Measurements from ENCODE around the gene LEMD3.

DNA sequence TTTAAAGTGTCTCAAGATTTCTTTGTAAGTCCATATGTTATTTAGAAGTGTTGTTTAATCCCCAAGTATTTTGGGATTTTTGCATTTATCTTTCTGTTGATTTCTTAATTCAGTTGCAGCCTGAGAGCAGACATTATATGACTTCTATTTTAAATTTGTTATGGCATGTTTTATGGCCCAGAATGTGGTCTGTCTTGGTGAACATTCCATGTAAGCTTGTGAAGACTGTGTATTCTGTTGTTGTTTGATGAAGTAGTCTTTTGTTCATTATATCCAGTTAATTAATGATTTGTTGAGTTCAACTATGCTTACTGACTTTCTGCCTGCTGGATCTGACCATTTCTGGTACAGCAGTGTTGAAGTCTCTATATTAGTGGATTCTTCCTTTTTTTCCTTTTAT, 34.0 kb downstream of the LEMD3 start:
- TF ChIP-seq EZH2phosphoT487 (IDR thresholded peaks at IDR 0.05; ENCODE audit: borderline replicate concordance, low read length), result no peak
- TF ChIP-seq, protein P1, sequence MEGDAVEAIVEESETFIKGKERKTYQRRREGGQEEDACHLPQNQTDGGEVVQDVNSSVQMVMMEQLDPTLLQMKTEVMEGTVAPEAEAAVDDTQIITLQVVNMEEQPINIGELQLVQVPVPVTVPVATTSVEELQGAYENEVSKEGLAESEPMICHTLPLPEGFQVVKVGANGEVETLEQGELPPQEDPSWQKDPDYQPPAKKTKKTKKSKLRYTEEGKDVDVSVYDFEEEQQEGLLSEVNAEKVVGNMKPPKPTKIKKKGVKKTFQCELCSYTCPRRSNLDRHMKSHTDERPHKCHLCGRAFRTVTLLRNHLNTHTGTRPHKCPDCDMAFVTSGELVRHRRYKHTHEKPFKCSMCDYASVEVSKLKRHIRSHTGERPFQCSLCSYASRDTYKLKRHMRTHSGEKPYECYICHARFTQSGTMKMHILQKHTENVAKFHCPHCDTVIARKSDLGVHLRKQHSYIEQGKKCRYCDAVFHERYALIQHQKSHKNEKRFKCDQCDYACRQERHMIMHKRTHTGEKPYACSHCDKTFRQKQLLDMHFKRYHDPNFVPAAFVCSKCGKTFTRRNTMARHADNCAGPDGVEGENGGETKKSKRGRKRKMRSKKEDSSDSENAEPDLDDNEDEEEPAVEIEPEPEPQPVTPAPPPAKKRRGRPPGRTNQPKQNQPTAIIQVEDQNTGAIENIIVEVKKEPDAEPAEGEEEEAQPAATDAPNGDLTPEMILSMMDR (conservative IDR thresholded peaks at IDR 0.05; ENCODE audit: low read depth, low read length), result no peak
- no peak for TF ChIP-seq EZH2 (IDR thresholded peaks at IDR 0.05; ENCODE audit: low read length, unreplicated experiment)
